ENCODE measurements around the gene MYLK.

DNA sequence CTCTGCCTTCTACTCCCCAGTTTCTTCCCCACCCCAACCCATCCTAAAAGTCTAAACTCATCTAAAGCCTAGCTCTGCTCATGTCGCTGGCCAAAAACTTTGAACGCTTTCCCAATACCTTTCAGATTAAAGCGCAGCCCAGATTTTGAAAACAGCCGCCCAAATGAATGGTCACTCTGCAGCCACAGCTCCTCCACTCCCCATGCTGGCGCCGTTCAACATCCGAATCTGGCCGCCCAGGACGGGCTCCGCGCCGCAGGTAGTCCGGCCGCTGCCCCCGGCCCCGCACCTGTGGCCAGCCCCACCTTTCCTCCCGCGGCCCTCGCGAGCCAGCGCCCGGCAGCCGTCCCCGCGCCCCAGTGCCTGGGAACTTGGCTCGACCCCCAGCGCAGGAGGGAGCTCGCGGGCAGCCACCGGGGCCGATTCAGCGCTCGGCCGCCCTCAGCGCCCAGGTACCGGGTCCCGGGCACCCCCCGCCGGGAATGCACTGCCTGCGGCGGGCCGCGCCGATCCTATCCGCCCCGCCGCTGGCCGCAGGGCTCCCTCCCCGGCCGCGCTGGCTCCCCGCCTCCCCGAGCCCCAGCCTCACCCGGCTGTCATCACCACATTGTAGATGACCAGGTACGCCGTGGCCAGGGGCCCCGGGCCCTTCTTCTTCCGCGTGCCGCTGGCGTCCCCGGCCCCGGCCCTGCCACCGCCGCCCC, 299.7 kb downstream of the MYLK start:
- TF ChIP-seq RAD21 (CRISPR knock-in tag; conservative IDR thresholded peaks at IDR 0.05 in 1 of 2, IDR thresholded peaks at IDR 0.05 in 1 of 2) (peak in 1 of 2 experiments; percentile 16; a peak in 1 of 4 replicates), NFXL1 (CRISPR knock-in tag; IDR thresholded peaks at IDR 0.05) (no peak), CTCF (IDR thresholded peaks at IDR 0.05 in 2 of 3, conservative IDR thresholded peaks at IDR 0.05 in 1 of 3; ENCODE audit: insufficient read depth in 2 of 3, low read depth in 1 of 3, low read length in 3 of 3) (no peak; a peak in 1 of 6 replicates)

Measured in K562 (cell line).